ENCODE results near the gene MOCOS. TPM values are rescaled to one million over a fixed set of nuclear protein-coding genes. Genes with fewer than 3 reads are reported as not detected.

MOCOS gene
- total and polyA plus RNA-seq, 2 of the 13 experiments (the other 11 are each of a cell fraction or from before 2014, with no cell fraction given): 7.7 to 15.4 TPM

- TF ChIP-seq ZBTB43 (CRISPR knock-in tag; conservative IDR thresholded peaks at IDR 0.05): no peak
- TF ChIP-seq NFE2L1 (CRISPR knock-in tag; IDR thresholded peaks at IDR 0.05; ENCODE audit: borderline replicate concordance): no peak
- no peak for TF ChIP-seq ZNF572 (CRISPR knock-in tag; IDR thresholded peaks at IDR 0.05)
- TF ChIP-seq ZNF12 (CRISPR knock-in tag; IDR thresholded peaks at IDR 0.05): peak; percentile 67; the same call in 1 of the 2 replicates
- TF ChIP-seq ZHX1 (CRISPR knock-in tag; IDR thresholded peaks at IDR 0.05; ENCODE audit: low read depth): peak; percentile 62; the same call in 1 of the 2 replicates
- peak; percentile 98 for TF ChIP-seq SRF (IDR thresholded peaks at IDR 0.05; ENCODE audit: low read depth, low read length)
- TF ChIP-seq SOX13 (IDR thresholded peaks at IDR 0.05): peak; percentile 61; the same call in 1 of the 2 replicates
- peak in 1 of 2 experiments; percentile 86; a peak in 2 of 4 replicates for TF ChIP-seq SOX13 (CRISPR knock-in tag; conservative IDR thresholded peaks at IDR 0.05 in 1 of 2, IDR thresholded peaks at IDR 0.05 in 1 of 2)
- peak; percentile 70; the same call in 1 of the 2 replicates for TF ChIP-seq ZNF639 (CRISPR knock-in tag; conservative IDR thresholded peaks at IDR 0.05)
- no peak for TF ChIP-seq HES4 (CRISPR knock-in tag; IDR thresholded peaks at IDR 0.05; ENCODE audit: borderline replicate concordance)
- no peak for TF ChIP-seq NCOA1 (CRISPR knock-in tag; IDR thresholded peaks at IDR 0.05)
- TF ChIP-seq ZNF318 (CRISPR knock-in tag; IDR thresholded peaks at IDR 0.05): 0 out of 2 replicates have a peak, but pooled peaks have one; percentile 36
- no peak for TF ChIP-seq TCF7L2 (IDR thresholded peaks at IDR 0.05; ENCODE audit: low read depth, low read length)
- TF ChIP-seq ZNF18 (CRISPR knock-in tag; IDR thresholded peaks at IDR 0.05; ENCODE audit: insufficient replicate concordance): peak; percentile 63
Measured at GRCh38 chr18:36176177-36176584, 11.1 kb upstream of the MOCOS start (continued).
